ENCODE results near the gene PROCA1. TPM values are rescaled to one million over a fixed set of nuclear protein-coding genes. Genes with fewer than 3 reads are reported as not detected.

PROCA1 gene
- total and polyA plus RNA-seq, 2 of the 13 experiments (the other 11 are each of a cell fraction or from before 2014, with no cell fraction given): 0.73 to 1.5 TPM

GRCh38 chr17:28743243-28744103 lies 31.8 kb upstream of the PROCA1 start, which contains the start of gene TRAF4 (continued):
- no peak; the same call in 1 of the 2 replicates for TF ChIP-seq SRY (CRISPR knock-in tag; IDR thresholded peaks at IDR 0.05)
- peak; percentile 0; the same call in 1 of the 2 replicates for TF ChIP-seq TOE1 (CRISPR knock-in tag; IDR thresholded peaks at IDR 0.05)
- TF ChIP-seq MXI1 (IDR thresholded peaks at IDR 0.05; ENCODE audit: borderline replicate concordance, low read depth, low read length): peak; percentile 59; the same call in 1 of the 3 replicates
- peak; percentile 91 for TF ChIP-seq PTBP1 (IDR thresholded peaks at IDR 0.05; ENCODE audit: low read depth, low read length, poor library complexity, severe bottlenecking)
- TF ChIP-seq ZBTB3 (CRISPR knock-in tag; IDR thresholded peaks at IDR 0.05; ENCODE audit: borderline replicate concordance, low read depth): 0 out of 2 replicates have a peak, but pooled peaks have one; percentile 44
- TF ChIP-seq LCORL (IDR thresholded peaks at IDR 0.05): no peak
- peak; percentile 37; the same call in 1 of the 2 replicates for TF ChIP-seq LCORL (CRISPR knock-in tag; IDR thresholded peaks at IDR 0.05)
- TF ChIP-seq, protein P1, sequence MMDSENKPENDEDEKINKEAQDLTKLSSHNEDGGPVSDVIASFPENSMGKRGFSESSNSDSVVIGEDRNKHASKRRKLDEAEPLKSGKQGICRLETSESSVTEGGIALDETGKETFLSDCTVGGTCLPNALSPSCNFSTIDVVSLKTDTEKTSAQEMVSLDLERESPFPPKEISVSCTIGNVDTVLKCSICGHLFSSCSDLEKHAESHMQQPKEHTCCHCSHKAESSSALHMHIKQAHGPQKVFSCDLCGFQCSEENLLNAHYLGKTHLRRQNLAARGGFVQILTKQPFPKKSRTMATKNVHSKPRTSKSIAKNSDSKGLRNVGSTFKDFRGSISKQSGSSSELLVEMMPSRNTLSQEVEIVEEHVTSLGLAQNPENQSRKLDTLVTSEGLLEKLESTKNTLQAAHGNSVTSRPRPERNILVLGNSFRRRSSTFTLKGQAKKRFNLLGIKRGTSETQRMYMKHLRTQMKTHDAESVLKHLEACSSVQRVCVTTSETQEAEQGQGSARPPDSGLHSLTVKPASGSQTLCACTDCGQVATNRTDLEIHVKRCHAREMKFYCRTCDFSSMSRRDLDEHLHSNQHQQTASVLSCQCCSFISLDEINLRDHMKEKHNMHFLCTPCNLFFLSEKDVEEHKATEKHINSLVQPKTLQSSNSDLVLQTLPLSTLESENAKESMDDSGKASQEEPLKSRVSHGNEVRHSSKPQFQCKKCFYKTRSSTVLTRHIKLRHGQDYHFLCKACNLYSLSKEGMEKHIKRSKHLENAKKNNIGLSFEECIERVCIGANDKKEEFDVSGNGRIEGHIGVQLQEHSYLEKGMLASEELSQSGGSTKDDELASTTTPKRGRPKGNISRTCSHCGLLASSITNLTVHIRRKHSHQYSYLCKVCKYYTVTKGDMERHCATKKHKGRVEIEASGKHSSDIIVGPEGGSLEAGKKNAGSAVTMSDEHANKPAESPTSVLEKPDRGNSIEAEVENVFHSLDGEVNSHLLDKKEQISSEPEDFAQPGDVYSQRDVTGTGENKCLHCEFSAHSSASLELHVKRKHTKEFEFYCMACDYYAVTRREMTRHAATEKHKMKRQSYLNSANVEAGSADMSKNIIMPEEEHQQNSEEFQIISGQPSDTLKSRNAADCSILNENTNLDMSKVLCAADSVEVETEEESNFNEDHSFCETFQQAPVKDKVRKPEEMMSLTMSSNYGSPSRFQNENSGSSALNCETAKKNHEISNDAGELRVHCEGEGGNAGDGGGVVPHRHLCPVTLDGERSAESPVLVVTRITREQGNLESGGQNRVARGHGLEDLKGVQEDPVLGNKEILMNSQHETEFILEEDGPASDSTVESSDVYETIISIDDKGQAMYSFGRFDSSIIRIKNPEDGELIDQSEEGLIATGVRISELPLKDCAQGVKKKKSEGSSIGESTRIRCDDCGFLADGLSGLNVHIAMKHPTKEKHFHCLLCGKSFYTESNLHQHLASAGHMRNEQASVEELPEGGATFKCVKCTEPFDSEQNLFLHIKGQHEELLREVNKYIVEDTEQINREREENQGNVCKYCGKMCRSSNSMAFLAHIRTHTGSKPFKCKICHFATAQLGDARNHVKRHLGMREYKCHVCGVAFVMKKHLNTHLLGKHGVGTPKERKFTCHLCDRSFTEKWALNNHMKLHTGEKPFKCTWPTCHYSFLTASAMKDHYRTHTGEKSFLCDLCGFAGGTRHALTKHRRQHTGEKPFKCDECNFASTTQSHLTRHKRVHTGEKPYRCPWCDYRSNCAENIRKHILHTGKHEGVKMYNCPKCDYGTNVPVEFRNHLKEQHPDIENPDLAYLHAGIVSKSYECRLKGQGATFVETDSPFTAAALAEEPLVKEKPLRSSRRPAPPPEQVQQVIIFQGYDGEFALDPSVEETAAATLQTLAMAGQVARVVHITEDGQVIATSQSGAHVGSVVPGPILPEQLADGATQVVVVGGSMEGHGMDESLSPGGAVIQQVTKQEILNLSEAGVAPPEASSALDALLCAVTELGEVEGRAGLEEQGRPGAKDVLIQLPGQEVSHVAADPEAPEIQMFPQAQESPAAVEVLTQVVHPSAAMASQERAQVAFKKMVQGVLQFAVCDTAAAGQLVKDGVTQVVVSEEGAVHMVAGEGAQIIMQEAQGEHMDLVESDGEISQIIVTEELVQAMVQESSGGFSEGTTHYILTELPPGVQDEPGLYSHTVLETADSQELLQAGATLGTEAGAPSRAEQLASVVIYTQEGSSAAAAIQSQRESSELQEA (CRISPR knock-in tag; IDR thresholded peaks at IDR 0.05; ENCODE audit: not compliant biosample characterization): peak; percentile 68
- TF ChIP-seq HOXA7 (CRISPR knock-in tag; IDR thresholded peaks at IDR 0.05): no peak
- peak; percentile 15 for TF ChIP-seq RBM39 (IDR thresholded peaks at IDR 0.05; ENCODE audit: low read depth, low read length, poor library complexity, severe bottlenecking)
- TF ChIP-seq, protein P2, sequence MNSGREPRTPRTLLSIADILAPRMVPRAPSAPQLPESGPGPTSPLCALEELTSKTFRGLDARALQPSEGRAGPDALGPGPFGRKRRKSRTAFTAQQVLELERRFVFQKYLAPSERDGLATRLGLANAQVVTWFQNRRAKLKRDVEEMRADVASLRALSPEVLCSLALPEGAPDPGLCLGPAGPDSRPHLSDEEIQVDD (CRISPR knock-in tag; IDR thresholded peaks at IDR 0.05; ENCODE audit: borderline replicate concordance): no peak

Data from HepG2 (cell line).